NCI-H345 treated with DMSO at 0.1 percent for 48 hours (cell line): ENCODE data around the gene ADGRL3.

Source experiments
- DNase-seq: peaks from one replicate; lab custom pipeline; 2025; ENCODE audit not compliant: unreplicated experiment; lab: John Stamatoyannopoulos, UW

Gene ADGRL3

GRCh38 chr4:61533140-61533539 lies 333.0 kb downstream of the ADGRL3 start:
- DNase-seq: no peak

GRCh38 chr4:61540944-61541343 lies 340.8 kb downstream of the ADGRL3 start:
- DNase-seq: no peak

GRCh38 chr4:61541459-61541858 lies 341.3 kb downstream of the ADGRL3 start:
- DNase-seq: no peak

- no peak for DNase-seq
Observed at GRCh38 chr4:61543976-61544375, 343.9 kb downstream of the ADGRL3 start.

GRCh38 chr4:61545902-61546480 lies 345.9 kb downstream of the ADGRL3 start:
- no peak for DNase-seq

- no peak for DNase-seq
Observed at GRCh38 chr4:61549336-61549735, 349.2 kb downstream of the ADGRL3 start.

GRCh38 chr4:61553557-61554125 lies 353.5 kb downstream of the ADGRL3 start:
- DNase-seq: no peak

GRCh38 chr4:61555789-61556188 lies 355.7 kb downstream of the ADGRL3 start:
- no peak for DNase-seq

GRCh38 chr4:61556277-61556676 lies 356.2 kb downstream of the ADGRL3 start:
- no peak for DNase-seq

- no peak for DNase-seq
Observed at GRCh38 chr4:61559396-61559795, 359.3 kb downstream of the ADGRL3 start.

GRCh38 chr4:61561028-61561427 lies 360.9 kb downstream of the ADGRL3 start:
- no peak for DNase-seq

- DNase-seq: no peak
Observed at GRCh38 chr4:61571761-61572559, 371.8 kb downstream of the ADGRL3 start.

- no peak for DNase-seq
Observed at GRCh38 chr4:61575796-61576195, 375.7 kb downstream of the ADGRL3 start.

- no peak for DNase-seq
Observed at GRCh38 chr4:61579786-61580185, 379.7 kb downstream of the ADGRL3 start.

- DNase-seq: no peak
Observed at GRCh38 chr4:61580721-61581377, 380.7 kb downstream of the ADGRL3 start.

GRCh38 chr4:61583696-61584095 lies 383.6 kb downstream of the ADGRL3 start:
- no peak for DNase-seq

- no peak for DNase-seq
Observed at GRCh38 chr4:61588621-61589402, 388.7 kb downstream of the ADGRL3 start.

- no peak for DNase-seq
Observed at GRCh38 chr4:61590881-61591280, 390.8 kb downstream of the ADGRL3 start.

- DNase-seq: no peak
Observed at GRCh38 chr4:61596606-61597340, 396.6 kb downstream of the ADGRL3 start.

GRCh38 chr4:61603086-61603485 lies 403.0 kb downstream of the ADGRL3 start:
- DNase-seq: no peak
